ENCODE measurements around the gene SPG7.

The SPG7 gene

DNA sequence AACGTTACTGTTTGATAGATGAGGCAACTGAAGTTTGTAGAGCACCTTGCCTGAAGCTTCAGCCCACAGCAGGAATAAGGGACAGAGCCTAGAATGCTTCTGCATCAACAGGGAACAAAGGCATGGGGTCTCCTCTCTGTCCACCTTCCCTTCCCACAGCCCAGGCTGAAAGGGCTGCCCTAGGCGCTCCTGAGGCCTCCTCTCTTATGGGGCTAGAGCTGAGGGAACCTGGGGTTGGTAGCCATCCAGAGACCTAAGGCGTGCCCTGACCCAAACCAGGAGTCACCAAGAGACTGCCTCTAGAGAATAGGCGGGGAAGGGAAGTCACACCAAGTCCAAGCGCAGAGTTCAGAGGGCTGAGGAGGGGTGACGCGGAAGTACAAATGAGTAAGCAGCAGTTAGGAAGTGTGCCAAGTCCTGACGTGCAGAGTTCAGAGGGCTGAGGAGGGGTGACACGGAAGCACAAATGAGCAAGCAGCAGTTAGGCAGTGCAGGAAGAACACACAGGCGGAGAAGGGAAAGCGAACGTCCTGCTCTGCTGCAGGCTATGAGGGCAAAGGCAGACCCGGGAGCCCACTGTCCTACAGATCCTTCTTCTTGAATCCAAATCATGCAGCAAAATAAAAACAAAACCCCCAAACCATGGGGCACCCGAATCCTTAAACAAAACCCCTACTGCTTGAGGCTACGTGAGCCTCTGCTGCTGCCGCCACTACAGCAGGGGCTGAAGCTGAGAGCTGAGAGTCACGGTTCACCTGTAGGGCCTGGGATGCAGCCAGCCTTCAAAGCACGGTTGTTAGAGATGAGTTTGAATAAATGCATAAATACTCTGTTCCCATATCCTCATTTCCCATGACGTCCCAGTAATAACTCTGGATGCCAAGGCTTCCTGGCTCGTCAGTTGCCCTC is 2.7 kb upstream of the SPG7 start (continued):
- TF ChIP-seq KLF1 (tag by site-specific recombination; IDR thresholded peaks at IDR 0.05) (peak; percentile 80), ZNF16 (tag by site-specific recombination; IDR thresholded peaks at IDR 0.05; ENCODE audit: low read depth) (no peak), ZNF169 (tag by site-specific recombination; IDR thresholded peaks at IDR 0.05) (no peak), ZIC2 (tag by site-specific recombination; IDR thresholded peaks at IDR 0.05) (0 out of 2 replicates have a peak, but pooled peaks have one; percentile 13), SP2 (tag by site-specific recombination; IDR thresholded peaks at IDR 0.05) (peak; percentile 66), ZBTB8A (tag by site-specific recombination; IDR thresholded peaks at IDR 0.05) (peak; percentile 78), MEIS1 (CRISPR knock-in tag; IDR thresholded peaks at IDR 0.05; ENCODE audit: borderline replicate concordance) (no peak), ZBTB17 (tag by site-specific recombination; IDR thresholded peaks at IDR 0.05) (peak; percentile 88), ZNF214 (tag by site-specific recombination; IDR thresholded peaks at IDR 0.05; ENCODE audit: borderline replicate concordance) (no peak), ZBTB6 (tag by site-specific recombination; IDR thresholded peaks at IDR 0.05) (no peak), OSR2 (tag by site-specific recombination; IDR thresholded peaks at IDR 0.05) (peak; percentile 82), KLF9 (tag by site-specific recombination; IDR thresholded peaks at IDR 0.05; ENCODE audit: low read depth) (no peak), ZNF600 (tag by site-specific recombination; IDR thresholded peaks at IDR 0.05) (peak; percentile 81; the same call in 1 of the 2 replicates), ZXDB (tag by site-specific recombination; IDR thresholded peaks at IDR 0.05) (peak; percentile 60), FEZF1 (tag by site-specific recombination; IDR thresholded peaks at IDR 0.05) (peak; percentile 78; the same call in 1 of the 2 replicates), ZNF513 (tag by site-specific recombination; IDR thresholded peaks at IDR 0.05) (no peak), ZNF701 (tag by site-specific recombination; IDR thresholded peaks at IDR 0.05) (no peak), OVOL3 (tag by site-specific recombination; IDR thresholded peaks at IDR 0.05) (no peak), EGR2 (tag by site-specific recombination; IDR thresholded peaks at IDR 0.05; ENCODE audit: low read depth) (no peak), ZNF580 (tag by site-specific recombination; IDR thresholded peaks at IDR 0.05) (no peak), REST (tag by site-specific recombination; IDR thresholded peaks at IDR 0.05) (no peak), SCRT2 (tag by site-specific recombination; IDR thresholded peaks at IDR 0.05) (peak; percentile 42; the same call in 1 of the 2 replicates), ZBTB21 (tag by site-specific recombination; IDR thresholded peaks at IDR 0.05) (peak; percentile 68; the same call in 1 of the 2 replicates)
- TF ChIP-seq, protein P1, sequence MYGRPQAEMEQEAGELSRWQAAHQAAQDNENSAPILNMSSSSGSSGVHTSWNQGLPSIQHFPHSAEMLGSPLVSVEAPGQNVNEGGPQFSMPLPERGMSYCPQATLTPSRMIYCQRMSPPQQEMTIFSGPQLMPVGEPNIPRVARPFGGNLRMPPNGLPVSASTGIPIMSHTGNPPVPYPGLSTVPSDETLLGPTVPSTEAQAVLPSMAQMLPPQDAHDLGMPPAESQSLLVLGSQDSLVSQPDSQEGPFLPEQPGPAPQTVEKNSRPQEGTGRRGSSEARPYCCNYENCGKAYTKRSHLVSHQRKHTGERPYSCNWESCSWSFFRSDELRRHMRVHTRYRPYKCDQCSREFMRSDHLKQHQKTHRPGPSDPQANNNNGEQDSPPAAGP (tag by site-specific recombination; IDR thresholded peaks at IDR 0.05) = peak; percentile 67; the same call in 1 of the 2 replicates
- TF ChIP-seq, protein P2, sequence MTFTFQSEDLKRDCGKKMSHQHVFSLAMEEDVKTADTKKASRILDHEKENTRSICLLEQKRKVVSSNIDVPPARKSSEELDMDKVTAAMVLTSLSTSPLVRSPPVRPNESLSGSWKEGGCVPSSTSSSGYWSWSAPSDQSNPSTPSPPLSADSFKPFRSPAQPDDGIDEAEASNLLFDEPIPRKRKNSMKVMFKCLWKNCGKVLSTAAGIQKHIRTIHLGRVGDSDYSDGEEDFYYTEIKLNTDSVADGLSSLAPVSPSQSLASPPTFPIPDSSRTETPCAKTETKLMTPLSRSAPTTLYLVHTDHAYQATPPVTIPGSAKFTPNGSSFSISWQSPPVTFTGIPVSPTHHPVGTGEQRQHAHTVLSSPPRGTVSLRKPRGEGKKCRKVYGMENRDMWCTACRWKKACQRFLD (tag by site-specific recombination; IDR thresholded peaks at IDR 0.05) = no peak
- TF ChIP-seq, protein P3, sequence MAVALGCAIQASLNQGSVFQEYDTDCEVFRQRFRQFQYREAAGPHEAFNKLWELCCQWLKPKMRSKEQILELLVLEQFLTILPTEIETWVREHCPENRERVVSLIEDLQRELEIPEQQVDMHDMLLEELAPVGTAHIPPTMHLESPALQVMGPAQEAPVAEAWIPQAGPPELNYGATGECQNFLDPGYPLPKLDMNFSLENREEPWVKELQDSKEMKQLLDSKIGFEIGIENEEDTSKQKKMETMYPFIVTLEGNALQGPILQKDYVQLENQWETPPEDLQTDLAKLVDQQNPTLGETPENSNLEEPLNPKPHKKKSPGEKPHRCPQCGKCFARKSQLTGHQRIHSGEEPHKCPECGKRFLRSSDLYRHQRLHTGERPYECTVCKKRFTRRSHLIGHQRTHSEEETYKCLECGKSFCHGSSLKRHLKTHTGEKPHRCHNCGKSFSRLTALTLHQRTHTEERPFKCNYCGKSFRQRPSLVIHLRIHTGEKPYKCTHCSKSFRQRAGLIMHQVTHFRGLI (tag by site-specific recombination; IDR thresholded peaks at IDR 0.05) = no peak

All from HEK293 (cell line).